Urinary bladder (tissue), 4 donors: ENCODE results near the gene WDR19. TPM values are rescaled to one million over a fixed set of nuclear protein-coding genes. Genes with fewer than 3 reads are reported as not detected.
"Not testable (repeated sequence)": the region's sequence is repeated elsewhere in the genome, so short reads cannot be mapped to it uniquely, and the experiment has no call there.

Source experiments
- DNase-seq: peaks from one replicate; pipeline ENCODE4 v3.0.0-alpha.2; 2015; ENCODE audit errors: extremely low spot score
- H3K27ac ChIP-seq: one replicate; pipeline ENCODE4 v1.5.1; 2013; ENCODE audit warnings: low read depth, mild to moderate bottlenecking, moderate library complexity
- H3K36me3 ChIP-seq: one replicate; pipeline ENCODE4 v1.6.1; 2013; ENCODE audit warnings: mild to moderate bottlenecking, moderate library complexity; ENCODE audit not compliant: insufficient read depth
- H3K4me1 ChIP-seq: one replicate; pipeline ENCODE4 v1.6.1; 2013; ENCODE audit warnings: mild to moderate bottlenecking, moderate library complexity; ENCODE audit not compliant: insufficient read depth
- H3K4me3 ChIP-seq: one replicate; pipeline ENCODE4 v1.5.1; 2013; ENCODE audit warnings: low read depth, low read length
- WGBS: extraction: QIAGEN DNeasy Blood & Tissue Kit; methylation state at CpG from one replicate; pipeline ENCODE4 v1.1.7; 2013; 5-methylcytosine and 5-hydroxymethylcytosine counted together
- polyA plus RNA-seq: library from polyadenylated mRNA; stranded (reverse); fragments of 200-250 nt; gene quantifications from one replicate; pipeline ENCODE4 v1.2.3, GENCODE V29; 2013
- total RNA-seq: library from RNA; depleted of rRNA; stranded (reverse); fragments of >200 nt; gene quantifications from one replicate; pipeline ENCODE4 v1.2.3, GENCODE V29; 2014
- donor health status: healthy with polysubstance abuse.
- donor health status: healthy.

WDR19 gene
- total and polyA plus RNA-seq, 2 donors, result 30.2 to 43.3 TPM

- Histone ChIP-seq H3K27ac (no peak overlapping the region), H3K4me3 (no peak overlapping the region), H3K36me3 (peaks cover 2% of the 10 kb centered on the region), H3K4me1 (no peaks in the 10 kb centered on the region)
- WGBS, result 89% methylated on average over 3 of the region's 3 CpGs
- DNase-seq, result no peak
Measured at GRCh38 chr4:39243462-39243861, 61.1 kb downstream of the WDR19 start.

- Histone ChIP-seq H3K36me3 (no peaks in the 10 kb centered on the region), H3K27ac (no peak overlapping the region)
- WGBS, result 48% methylated on average over 2 of the region's 2 CpGs
Measured at GRCh38 chr4:39255266-39255665, 72.9 kb downstream of the WDR19 start.

GRCh38 chr4:39255871-39256270 lies 73.5 kb downstream of the WDR19 start:
- no peak overlapping the region for H3K4me3 ChIP-seq
- no peaks in the 10 kb centered on the region for H3K4me1 ChIP-seq
- 73% methylated on average over 5 of the region's 5 CpGs for WGBS
- H3K36me3 ChIP-seq, result no peaks in the 10 kb centered on the region
- DNase-seq, result no peak
- no peak overlapping the region for H3K27ac ChIP-seq

More at GRCh38 chr4:39255266-39255665, 72.9 kb downstream of the WDR19 start:
- no peak for DNase-seq
- H3K4me3 ChIP-seq, result no peak overlapping the region
- H3K4me1 ChIP-seq, result no peaks in the 10 kb centered on the region

- H3K4me1 ChIP-seq, result no peaks in the 10 kb centered on the region
- 81% methylated on average over 2 of the region's 2 CpGs for WGBS
- no peak overlapping the region for H3K4me3 ChIP-seq
- no peak overlapping the region for H3K27ac ChIP-seq
- DNase-seq, result no peak
- no peaks in the 10 kb centered on the region for H3K36me3 ChIP-seq
Measured at GRCh38 chr4:39256436-39256835, 74.1 kb downstream of the WDR19 start.

DNA sequence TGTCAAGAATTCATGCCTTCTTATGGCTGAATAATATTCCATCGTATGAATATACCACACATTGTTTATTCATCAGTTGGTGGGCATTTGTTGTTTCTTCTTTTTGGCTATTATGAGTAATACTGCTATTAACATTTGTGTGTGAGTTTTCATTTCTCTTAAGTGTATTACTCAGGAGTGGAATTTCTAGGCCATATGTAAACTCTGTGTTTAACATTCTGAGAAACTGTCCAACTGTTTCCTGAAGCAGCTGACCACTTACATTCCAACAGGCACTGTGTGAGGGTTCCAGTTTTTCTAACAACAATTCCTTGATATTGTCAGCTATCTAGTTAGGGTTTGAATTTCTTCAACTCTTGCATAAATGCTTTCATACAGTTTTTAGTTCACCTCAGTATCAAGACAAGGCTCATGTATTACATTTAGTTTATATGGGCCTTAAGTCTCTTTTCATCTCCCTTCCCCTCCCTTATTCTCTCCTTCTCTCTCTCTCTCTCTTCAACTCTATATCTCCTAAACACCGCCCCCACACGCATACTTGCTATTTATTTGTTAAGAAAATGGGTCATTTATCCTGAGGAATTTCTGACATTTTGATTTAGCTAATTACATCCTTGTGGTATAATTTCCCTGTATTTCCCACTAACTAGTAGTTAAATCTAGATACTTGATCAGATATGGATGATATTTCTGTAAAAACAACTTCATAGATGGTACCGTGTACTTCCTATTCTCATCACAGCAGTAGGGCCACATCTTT lies 77.4 kb downstream of the WDR19 start:
- no peak overlapping the region for H3K4me3 ChIP-seq
- DNase-seq, result no peak
- H3K27ac ChIP-seq, result no peak overlapping the region
- no peaks in the 10 kb centered on the region for H3K36me3 ChIP-seq
- H3K4me1 ChIP-seq, result no peaks in the 10 kb centered on the region
- WGBS, result 95% methylated on average over 4 of the region's 4 CpGs

DNA sequence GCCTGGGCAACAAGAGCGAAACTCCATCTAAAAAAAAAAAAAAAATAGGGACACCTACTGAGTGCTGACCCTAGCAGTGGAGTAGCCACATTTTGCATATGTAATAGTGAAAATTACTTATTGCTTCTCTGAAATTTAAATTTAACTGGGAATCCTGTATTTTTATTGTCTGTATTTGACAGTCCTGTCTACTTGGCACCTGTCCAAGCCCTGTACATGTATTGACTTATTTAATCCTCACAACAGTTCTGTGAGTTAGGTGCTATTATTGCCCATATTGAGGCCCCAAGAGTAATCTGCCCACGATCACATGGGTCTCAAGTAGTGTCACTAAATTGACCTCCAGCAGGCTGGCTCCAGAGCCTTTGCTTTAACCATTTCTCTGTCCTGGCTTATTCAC lies 81.6 kb downstream of the WDR19 start:
- H3K27ac ChIP-seq, result no peak overlapping the region
- no peaks in the 10 kb centered on the region for H3K4me1 ChIP-seq
- DNase-seq, result no peak
- no peak overlapping the region for H3K4me3 ChIP-seq
- H3K36me3 ChIP-seq, result no peaks in the 10 kb centered on the region
- WGBS, result 86% methylated on average over 2 of the region's 2 CpGs

DNA sequence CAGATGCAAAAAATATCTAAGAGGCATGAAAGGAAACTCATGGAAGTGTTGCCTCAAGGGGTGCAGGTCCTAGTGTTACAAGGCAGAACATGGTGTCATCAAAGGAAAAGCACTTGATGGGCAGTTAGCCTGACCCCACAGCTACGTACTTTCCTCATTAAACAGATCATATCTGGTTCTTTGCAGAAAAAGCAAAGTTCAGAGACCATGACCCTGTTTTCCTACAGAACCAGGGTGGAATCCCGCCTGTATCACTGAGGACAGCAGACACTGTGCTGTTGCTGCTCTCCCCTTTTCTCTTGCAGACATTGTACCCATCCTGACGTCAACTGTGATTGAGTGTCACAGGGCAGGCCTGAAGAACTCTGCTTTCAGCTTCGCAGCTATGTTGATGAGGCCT lies 92.2 kb downstream of the WDR19 start:
- H3K27ac ChIP-seq, result no peak overlapping the region
- H3K36me3 ChIP-seq, result no peaks in the 10 kb centered on the region
- H3K4me1 ChIP-seq, result no peaks in the 10 kb centered on the region
- 89% methylated on average over 4 of the region's 4 CpGs for WGBS
- H3K4me3 ChIP-seq, result no peak overlapping the region
- DNase-seq, result no peak

DNA sequence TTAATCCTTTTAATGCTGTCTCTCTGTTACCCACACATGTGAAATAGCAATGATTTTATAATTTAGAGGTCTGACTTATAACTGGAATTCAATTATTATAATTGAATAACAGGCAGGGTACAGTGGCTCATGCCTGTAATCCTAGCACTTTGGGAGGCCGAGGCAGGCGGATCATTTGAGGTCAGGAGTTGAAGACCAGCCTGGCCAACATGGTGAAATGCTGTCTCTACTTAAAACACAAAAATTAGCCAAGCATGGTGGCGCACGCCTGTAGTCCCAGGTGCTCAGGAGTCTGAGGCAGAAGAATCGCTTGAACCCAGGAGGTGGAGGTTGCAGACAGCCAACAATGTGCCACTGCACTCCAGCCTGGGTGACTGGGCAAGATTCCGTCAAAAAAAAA lies 95.3 kb downstream of the WDR19 start:
- H3K27ac ChIP-seq, DNase-seq, H3K4me3 ChIP-seq, H3K36me3 ChIP-seq, H3K4me1 ChIP-seq: not testable (repeated sequence)
- WGBS, result 85% methylated on average over 6 of the region's 6 CpGs

DNA sequence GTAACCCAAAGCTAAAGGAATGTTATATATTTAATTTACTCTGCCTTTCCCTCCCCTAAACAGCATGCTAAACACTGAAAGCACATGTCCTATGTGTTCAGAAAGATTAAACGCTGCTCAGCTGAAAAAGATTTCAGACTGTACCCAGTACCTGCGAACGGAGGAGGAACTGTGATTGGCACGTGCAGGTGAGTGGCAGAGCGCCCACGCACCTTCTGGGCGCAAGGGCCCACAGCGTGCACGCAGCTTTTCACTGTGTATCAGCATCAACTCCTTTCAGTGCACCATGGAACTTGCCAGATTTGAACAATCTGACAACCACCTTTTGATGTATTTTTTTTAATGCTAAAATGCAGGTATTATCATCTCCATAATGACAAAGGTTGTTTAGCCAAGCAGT lies 96.1 kb downstream of the WDR19 start:
- Histone ChIP-seq H3K36me3 (peaks cover 3% of the 10 kb centered on the region), H3K27ac (no peak overlapping the region)
- 92% methylated on average over 9 of the region's 9 CpGs for WGBS

GRCh38 chr4:39279416-39279815 lies 97.1 kb downstream of the WDR19 start:
- no peak overlapping the region for H3K27ac ChIP-seq
- H3K36me3 ChIP-seq, result peaks cover 3% of the 10 kb centered on the region
- no peaks in the 10 kb centered on the region for H3K4me1 ChIP-seq
- no peak for DNase-seq
- H3K4me3 ChIP-seq, result no peak overlapping the region
- WGBS, result 81% methylated on average over 5 of the region's 5 CpGs

More for the DNA sequence above, 96.1 kb downstream of the WDR19 start:
- Histone ChIP-seq H3K4me1 (no peaks in the 10 kb centered on the region), H3K4me3 (no peak overlapping the region)
- no peak for DNase-seq

DNA sequence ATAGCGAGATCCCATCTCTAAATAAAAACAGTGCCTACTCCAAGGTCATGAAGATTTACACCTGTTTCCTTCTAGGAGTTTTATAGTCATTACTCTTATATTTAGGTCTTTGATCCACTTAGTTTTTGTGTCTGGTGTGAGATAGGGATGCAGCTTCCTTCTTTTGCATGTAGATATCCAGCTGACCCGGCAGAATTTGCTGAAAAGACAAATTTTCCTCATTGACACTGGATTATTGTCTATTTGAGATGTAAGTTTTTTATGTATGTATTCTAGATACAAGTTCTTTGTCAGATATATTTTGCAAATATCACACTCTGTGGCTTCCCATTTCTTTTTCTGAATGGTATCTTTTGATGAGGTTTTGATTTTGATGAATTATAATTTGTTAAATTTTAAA lies 98.4 kb downstream of the WDR19 start:
- DNase-seq, result no peak
- no peak overlapping the region for H3K4me3 ChIP-seq
- H3K36me3 ChIP-seq, result peaks cover 3% of the 10 kb centered on the region
- H3K4me1 ChIP-seq, result no peaks in the 10 kb centered on the region
- WGBS, result 94% methylated on average over 2 of the region's 2 CpGs
- no peak overlapping the region for H3K27ac ChIP-seq

DNA sequence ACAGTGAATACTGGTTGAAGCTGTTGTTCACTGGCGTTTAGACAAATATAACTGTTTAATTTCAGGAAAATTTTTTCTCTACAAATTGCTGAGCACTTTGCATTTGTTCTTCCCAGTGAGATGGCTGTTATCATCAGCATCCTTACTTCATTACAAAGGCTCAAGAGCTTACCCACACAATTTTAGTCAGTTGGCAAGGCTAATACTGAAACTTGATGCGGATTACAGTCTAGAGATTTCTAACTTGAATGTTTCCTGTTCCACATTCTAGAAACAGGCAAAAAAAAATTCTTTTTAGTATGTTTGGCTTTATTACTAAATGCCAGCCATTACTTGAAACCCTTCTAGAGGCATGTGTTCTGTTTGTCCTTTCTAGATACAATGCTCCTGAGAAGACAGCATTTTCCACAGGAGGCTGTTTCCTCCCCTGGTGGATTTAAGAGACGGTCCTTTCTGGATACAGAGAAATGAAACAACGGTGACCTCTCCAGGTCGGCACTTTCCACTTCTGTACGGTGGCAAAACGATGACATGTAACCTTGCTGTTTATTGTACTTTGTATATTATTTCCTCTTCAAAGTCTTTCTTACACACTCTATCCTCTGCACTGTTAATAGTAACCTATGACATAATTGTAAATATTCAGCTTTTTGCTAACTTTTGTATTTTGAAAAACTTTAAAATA lies 102.9 kb downstream of the WDR19 start:
- peaks cover 3% of the 10 kb centered on the region for H3K36me3 ChIP-seq

DNA sequence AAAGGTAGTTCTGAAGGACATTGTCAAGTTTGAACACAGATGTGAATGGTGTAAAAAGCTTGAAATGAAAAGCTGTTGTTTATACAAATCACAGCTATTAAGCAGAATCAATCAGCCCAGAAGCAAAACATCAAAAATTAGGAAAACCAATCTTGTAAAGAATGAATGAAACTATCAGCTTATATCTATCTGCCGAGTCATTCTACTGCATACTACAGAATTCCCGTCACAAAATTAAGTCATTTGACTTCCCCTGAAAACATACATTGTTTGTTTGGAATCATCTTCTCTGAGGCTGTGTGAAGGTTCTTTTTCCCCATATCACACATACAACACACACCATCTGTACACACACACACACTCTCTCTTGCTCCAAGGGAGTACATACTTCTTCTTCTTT lies 103.5 kb downstream of the WDR19 start:
- DNase-seq, result no peak
- Histone ChIP-seq H3K27ac (no peak overlapping the region), H3K36me3 (no peaks in the 10 kb centered on the region), H3K4me3 (no peak overlapping the region), H3K4me1 (no peaks in the 10 kb centered on the region)
- 90% methylated on average over 2 of the region's 2 CpGs for WGBS

More for the DNA sequence above, 102.9 kb downstream of the WDR19 start:
- no peak overlapping the region for H3K27ac ChIP-seq
- no peak for DNase-seq
- H3K4me1 ChIP-seq, result no peaks in the 10 kb centered on the region
- H3K4me3 ChIP-seq, result no peak overlapping the region
- WGBS, result 64% methylated on average over 7 of the region's 7 CpGs

DNA sequence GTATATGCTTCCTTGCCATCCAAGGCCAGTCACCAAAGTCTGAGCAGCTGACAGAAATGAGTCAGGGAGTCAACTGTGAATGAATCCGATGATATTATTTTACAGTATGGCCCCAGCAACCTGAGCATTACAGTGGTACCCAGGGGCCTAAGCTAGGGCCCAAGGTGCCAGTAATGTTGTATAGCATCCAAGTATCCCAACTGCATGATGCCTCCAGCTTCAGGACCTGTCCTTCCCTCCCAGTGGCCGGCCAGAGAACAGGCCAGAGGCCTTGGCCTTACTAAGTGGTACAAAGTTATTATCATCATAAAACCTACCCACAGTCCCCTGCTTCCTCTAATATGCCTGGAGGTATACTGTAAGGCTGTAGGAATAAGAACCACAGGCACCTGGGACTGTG lies 103.9 kb downstream of the WDR19 start:
- H3K36me3 ChIP-seq, result no peaks in the 10 kb centered on the region
- H3K4me3 ChIP-seq, result no peak overlapping the region
- H3K27ac ChIP-seq, result no peak overlapping the region
- no peak for DNase-seq
- 94% methylated on average over 2 of the region's 2 CpGs for WGBS
- H3K4me1 ChIP-seq, result no peaks in the 10 kb centered on the region
